CD4-positive, alpha-beta T cell treated with Interleukin-17A for 1 hour (primary cell): Measurements from ENCODE around the gene MSRB1.
A peak's percentile ranks its signal among the peaks of the same experiment; 100 is the strongest.
"Not testable (repeated sequence)": the region's sequence is repeated elsewhere in the genome, so short reads cannot be mapped to it uniquely, and the experiment has no call there.

Experiments
- DNase-seq: peaks from one replicate; pipeline ENCODE4 v3.0.0-alpha.2; 2020

Gene MSRB1

DNA sequence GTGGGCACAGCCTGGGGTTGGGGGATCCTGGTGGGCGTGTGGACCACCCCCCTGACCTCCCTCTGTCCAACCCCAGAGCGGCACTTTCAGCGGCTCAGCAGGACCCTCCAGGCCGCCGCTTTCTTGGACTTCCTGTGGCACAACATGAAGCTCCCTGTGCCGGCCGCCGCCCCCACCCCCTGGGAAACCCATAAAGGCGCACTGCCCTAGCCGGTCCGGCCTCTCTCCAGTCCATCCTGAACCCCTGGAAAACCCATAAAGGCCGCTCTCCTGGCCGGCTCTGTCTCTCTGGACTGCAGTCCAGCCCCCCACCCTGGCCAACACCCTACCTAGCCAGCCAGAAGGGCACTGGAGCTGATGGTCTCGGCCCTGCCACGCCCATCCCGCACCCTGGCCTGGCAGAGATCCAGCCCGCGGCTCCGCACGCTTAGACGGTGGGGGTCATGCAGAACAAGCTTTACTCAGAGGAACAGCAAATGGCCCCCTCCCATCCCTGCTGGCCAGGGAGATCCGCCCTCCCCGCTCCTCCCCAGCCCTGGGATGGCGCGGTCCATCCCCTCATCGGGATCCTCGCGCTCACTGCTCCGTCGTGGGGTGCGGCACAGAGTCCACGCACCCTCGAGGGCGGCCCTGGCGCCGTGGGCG, 35.6 kb upstream of the MSRB1 start:
- no peak for DNase-seq

DNA sequence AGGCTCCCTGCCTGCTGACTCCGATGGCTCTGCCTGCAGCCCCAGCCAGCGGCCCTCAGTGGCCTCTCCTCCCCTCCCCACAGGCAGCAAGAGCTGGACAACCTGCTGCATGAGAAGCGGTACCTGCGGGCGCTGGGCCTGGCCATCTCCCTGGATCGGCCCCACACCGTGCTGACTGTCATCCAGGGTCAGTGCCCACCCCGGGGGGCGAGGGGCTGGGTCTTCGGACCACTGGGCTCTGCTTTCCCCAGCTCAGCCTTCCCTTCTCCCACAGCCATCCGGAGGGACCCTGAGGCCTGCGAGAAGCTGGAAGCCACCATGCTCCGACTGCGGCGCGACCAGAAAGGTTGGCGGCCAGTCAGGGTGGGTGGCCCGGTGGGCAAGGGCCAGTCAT, 34.9 kb upstream of the MSRB1 start:
- no peak for DNase-seq

DNA sequence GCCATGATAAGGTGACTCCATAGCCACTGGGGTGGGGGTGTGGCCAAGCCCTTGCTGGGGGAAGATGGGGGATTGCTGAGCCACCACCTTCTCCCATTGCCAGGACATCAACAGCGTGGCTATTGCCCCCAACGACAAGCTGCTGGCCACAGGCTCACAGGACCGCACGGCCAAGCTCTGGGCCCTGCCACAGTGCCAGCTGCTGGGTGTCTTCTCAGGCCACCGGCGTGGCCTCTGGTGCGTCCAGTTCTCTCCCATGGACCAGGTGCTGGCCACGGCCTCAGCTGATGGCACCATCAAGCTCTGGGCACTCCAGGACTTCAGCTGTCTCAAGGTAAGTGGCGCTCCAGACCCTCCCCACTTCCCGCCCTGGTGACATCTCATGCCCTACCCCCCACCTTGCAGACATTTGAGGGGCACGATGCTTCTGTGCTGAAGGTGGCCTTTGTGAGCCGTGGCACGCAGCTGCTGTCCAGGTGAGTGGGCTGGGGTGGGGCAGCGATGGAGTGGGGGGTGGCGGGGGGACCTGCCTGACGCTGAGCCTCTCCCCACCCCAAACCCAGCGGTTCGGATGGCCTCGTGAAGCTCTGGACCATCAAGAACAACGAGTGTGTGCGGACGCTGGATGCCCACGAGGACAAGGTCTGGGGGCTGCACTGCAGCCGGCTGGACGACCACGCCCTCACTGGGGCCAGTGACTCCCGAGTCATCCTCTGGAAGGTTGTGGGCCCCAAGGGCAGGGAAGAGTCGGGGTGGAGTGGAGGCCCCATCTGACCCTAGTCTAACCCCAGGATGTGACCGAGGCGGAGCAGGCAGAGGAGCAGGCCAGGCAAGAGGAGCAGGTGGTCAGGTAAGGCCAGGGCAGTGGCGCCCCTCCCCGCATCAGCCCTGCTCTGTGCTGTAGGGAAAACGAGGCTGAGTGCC, 34.2 kb upstream of the MSRB1 start:
- DNase-seq = no peak

DNA sequence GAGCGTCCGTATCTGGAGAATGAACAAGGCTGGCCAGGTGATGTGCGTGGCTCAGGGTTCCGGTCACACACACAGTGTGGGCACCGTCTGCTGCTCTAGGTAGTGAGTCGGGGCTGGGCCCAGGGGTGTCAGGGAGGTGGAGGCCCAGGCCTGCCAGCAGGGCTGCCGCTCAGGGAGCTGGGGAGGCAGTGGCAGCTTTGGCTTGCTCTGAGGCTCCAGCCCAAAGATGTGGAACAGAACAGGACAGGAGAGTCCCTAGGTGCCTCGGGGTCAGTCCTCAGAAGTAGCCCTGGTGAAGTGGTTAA, 33.2 kb upstream of the MSRB1 start:
- DNase-seq = no peak

DNA sequence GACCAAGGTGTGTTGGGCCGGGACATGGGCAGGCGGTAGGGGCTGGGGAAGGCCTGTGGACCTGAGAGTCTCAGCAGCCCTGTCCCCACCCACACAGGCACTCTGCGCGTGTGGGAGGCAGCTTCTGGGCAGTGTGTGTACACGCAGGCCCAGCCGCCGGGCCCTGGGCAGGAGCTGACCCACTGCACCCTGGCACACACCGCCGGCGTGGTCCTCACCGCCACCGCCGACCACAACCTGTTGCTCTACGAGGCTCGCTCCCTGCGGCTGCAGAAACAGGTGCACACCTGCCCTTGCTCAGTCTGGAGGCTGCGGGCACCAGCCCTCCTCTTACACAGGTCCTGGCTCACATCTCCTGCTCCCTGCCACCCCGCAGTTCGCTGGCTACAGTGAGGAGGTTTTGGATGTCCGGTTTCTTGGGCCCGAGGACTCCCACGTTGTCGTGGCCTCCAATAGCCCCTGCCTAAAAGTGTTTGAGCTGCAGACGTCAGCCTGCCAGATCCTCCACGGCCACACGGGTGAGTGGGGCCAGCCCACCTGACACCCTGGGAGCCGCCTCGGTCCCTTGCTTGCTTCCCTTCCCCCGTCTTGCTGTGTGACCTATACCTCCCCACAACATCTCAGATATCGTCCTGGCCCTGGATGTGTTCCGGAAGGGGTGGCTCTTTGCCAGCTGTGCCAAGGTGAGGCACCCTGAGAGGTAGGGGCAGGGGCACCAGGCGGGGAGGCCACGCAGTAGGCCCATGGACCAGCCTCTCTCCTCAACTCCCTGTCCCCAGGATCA, 32.6 kb upstream of the MSRB1 start:
- no peak for DNase-seq

DNA sequence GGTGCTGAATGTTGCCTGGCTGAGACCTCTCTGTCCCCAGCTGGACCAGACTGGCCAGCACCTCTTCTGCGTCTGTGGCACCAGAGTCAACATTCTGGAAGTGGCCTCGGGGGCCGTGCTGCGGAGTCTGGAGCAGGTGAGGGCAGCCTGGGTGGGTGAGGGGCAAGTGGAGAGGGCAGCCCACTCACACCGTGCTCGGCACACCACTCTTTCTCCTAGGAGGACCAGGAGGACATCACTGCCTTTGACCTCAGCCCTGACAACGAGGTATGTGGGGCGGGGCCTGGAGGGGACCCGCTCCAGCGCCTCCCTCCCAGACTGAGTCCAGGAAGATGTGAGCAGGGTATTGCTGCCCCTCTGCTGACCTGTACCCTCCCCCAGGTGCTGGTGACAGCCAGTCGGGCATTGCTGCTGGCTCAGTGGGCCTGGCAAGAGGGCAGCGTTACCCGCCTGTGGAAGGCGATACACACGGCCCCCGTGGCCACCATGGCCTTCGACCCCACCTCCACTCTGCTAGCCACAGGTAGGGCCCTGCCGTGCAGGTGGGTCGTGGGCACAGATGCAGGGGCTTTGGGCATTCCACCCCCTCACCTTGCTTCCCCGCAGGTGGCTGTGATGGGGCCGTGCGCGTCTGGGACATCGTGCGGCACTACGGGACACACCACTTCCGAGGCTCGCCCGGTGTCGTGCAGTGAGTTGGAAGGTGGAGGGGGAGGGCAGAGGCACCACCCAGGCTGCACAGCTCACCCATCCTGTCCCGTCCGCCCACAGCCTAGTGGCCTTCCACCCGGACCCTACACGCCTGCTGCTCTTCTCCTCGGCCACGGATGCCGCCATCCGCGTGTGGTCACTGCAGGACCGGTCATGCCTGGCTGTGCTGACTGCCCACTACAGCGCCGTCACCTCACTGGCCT, 31.4 kb upstream of the MSRB1 start:
- no peak for DNase-seq

DNA sequence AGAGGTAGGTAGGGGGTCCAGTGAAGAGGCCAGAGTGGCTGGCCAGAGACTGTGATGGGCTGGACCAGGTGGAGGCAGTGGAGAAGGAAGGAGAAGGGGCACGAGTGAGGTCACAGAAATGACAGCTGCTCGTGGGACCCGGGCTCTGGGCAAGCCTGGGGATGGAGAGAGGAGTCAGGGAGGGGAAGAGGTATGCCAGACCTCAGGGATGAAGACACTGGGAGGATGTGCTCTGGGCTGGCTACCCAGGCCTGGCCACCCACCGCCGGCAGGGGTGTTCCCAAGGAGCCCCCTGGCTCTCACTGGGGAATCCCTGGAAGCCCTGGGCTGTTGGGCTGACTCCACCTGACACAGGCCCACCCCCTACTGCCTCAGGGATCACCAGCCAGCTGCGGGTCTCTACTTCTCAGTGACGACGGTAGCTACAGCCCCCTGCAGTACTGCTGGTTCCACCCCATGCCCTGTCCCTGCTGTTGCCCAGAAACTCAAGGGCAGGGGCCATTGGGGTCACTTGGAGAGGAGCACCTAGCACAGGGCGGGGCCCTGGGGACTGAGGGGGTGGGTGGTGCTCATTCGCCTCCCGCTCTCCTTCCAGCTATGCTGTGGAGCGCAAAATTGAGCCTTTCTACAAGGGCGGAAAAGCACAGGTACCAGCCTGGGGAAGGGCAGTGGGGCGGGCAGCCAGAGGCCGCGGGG, 30.6 kb upstream of the MSRB1 start:
- no peak for DNase-seq

DNA sequence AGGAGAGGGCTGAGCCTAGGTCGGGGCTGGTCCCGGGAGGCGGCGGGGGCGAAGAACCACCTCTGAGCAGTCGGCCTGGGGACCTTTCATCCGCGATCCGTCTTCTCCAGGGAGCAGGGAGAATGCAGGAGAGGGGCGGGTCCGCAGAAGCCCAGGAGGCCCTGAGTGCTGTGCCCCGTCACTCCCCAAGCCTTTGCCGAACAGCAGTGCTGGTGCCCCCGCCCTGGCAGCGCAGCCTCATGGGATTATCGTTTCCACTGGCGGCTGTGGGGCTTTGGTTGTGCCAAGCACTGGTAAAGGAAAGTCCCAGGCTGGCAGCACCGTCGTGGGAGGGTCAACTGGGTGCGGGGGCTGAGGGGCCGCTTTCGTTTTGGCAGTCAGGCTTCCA, 29.5 kb upstream of the MSRB1 start:
- DNase-seq = no peak

DNA sequence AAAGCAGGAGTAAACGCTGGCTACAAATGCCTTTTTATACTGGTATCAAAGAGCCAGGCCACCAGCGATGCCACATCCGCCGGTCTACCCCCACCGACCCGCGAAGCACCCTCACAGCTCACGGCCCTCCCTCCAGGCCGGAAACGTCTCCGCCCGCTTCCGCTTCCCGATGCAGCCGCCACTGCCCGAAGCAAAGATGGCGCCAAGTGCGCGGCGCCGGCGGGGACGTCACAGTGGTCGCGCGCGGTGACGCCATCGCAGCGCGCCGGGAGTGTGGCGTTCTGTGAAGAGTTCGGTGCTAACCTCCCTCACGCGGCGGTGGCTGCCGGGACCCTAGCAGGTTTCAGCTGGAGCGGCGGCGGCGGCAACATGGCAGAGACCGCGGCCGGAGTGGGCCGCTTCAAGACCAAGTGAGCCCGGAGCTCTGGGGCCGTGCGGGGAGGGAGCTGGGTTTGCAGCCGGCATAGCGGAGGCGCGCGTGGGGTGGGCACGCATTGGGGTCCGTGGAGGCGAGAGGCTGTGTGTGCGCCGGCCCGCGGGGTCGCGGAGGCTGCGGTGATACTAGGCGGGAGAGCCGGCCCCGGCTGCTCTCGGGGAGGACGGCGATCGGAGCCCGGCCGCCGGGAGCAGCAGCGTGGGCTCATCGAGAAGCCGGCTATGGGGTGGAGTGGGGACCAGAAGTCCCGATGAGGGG, 28.9 kb upstream of the MSRB1 start, which contains the start of gene TBL3:
TSS of gene TBL3 (plus strand) at position 258 of the 694 bp plus-strand sequence. CDS start at position 370, 112 bp downstream.
- DNase-seq = peak; percentile 97

DNA sequence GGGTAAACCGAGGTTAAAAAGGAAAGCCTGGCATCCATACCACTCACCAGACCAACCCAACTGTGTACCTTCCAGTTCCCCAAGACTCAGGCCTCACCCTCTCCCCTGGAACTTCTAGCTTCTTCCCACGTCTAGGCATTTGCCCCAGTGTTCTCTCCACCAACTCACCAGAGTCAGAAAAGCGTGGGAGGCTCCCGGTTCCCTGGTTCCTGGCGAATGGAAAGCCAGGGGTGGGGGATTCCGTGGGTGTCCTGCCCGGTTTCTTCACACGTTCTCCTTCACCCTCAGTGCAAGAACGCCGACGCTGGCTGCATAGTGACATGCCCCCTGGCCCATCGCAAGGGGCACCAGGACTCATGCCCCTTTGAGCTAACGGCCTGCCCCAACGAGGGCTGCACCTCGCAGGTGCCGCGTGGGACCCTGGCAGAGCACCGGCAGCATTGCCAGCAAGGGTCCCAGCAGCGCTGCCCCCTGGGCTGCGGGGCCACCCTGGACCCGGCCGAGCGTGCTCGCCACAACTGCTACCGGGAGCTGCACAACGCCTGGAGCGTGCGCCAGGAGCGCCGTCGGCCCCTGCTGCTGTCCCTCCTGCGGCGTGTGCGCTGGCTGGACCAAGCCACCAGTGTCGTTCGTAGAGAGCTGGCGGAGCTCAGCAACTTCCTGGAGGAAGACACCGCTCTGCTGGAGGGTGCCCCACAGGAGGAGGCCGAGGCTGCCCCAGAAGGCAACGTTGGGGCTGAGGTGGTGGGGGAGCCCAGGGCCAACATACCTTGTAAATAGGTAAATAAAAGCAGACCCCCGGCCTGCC, 25.4 kb upstream of the MSRB1 start:
- DNase-seq = no peak

DNA sequence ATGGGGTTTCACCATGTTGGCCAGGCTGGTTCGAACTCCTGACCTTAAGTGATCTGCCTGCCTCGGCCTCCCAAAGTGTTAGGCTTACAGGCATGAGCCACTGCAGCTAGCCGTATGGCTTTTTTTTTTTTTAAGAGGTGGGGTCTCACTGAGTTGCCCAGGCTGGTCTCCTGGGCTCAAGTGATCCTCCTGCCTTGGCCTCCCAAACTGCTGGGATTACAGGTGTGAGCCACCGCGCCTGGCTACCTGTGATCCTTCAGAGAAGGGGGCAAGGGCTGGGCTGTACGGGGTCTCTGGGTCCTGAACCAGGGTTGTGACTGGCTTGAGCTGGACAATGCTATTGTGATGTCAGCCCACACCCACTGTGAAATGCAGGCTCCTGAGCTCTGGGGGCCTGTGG, 23.5 kb upstream of the MSRB1 start, which contains the start of gene RNF151:
TSS of gene RNF151 (plus strand) at position 397 of the 400 bp plus-strand sequence. CDS start 26 bp downstream, outside the sequence.
- DNase-seq = no peak

DNA sequence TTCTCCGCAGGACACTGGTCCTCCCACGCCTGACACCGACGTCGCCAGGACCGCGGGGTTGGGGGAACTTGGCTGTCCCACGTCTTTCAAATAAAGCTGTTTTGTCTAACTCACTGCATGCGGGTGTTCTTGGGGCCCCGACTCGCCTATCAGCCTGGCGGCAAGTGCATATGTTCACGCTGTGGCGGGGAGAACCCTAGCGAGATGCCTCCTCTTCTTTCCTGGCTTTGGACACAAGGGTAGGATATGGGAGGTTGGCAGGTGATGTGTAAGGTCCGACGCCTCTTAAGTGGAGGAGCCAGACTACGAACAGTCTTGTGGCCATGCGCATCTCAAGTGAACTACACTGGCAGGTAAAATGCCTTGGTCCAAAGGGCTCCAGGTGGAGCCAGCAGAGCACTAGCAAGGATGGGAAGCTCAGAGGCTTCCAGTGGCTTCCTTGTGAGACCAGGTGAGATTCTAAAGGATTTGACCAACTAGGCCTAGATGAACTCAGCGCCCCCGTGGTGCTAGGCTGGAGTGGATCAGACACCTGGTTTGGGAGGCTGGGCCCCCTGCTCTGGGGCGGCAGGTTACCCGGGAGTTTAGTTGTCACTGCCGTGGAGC, 22.5 kb upstream of the MSRB1 start:
- DNase-seq = no peak

DNA sequence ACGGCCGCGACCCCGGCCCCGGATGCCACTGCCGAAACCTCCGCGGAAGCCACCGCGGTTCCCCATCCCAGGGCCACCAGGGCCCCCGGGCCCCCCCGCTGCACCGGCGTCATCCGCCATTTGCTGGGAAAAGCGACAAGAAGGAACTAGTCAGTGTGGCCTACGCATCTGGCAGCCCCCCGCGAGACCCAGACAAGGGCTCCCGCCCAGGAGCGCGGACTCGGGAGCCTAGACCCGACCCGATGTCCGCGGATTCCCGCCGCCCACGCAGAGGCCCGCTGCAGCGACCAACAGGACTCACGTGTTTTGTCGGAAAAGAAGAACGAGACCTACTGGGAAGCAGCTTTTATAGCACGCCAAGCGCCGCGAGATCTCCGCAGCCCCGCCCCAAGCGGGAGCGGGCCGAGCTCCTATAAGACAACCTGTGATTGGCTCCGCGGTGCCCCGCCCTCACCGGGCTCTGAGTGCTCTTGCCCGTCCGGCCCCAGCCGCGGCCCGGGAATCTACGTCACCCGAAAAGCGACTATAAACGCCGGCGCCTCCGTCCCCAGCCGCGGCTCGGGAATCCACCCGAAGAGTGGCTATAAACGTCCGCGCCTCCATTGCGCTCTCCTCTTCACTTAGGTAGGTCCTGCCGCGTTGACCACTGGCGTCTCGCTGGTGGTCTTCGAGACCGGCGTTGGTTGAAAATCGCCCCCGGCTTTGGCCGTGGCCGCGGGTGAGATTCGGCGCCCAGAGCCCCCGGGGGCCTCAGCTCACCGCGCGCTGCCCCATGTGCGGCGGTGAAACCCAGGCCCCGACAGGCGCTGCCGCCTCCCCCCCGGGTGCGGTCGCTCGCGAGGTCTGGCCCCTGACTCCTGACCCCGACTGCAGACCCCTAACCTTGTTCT, 21.8 kb upstream of the MSRB1 start, which contains the start of gene RPS2:
TSS of gene RPS2 (minus strand) at position 321 of the 890 bp plus-strand sequence. CDS start at position 120, 201 bp downstream.
- DNase-seq = peak; percentile 99

DNA sequence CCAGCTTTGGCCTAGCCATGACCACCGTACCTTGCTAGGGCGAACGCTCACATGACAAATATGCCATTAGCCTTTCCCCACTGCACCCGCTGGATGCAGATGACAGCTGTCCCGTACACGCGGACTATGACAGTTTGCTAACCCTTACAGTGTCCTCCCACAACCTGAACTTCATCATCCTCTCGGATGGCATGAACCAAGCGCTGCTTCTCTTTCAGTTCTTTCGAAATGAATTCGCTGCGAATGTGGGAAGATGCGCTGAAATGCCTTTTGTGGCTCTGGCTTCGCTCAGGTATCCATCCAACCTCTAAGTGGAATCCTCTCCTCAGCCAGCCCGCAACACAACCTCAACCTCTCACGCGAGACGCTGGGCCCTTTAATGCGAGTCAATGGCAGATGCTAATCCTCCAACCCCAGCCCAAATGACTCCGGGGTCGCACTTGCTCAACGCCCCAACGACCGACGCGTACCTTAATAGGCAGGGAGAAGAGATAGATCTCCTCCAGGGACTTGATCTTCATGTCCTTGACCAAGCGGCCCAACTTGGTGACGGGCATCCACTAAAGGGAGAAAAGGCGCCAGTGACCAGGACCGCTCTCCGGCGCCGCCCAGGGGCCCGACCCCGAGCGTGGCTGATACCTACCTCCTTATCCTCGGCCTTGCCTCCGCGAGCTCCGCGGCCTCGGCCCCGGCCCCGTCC, 21.0 kb upstream of the MSRB1 start:
- peak; percentile 57 for DNase-seq

DNA sequence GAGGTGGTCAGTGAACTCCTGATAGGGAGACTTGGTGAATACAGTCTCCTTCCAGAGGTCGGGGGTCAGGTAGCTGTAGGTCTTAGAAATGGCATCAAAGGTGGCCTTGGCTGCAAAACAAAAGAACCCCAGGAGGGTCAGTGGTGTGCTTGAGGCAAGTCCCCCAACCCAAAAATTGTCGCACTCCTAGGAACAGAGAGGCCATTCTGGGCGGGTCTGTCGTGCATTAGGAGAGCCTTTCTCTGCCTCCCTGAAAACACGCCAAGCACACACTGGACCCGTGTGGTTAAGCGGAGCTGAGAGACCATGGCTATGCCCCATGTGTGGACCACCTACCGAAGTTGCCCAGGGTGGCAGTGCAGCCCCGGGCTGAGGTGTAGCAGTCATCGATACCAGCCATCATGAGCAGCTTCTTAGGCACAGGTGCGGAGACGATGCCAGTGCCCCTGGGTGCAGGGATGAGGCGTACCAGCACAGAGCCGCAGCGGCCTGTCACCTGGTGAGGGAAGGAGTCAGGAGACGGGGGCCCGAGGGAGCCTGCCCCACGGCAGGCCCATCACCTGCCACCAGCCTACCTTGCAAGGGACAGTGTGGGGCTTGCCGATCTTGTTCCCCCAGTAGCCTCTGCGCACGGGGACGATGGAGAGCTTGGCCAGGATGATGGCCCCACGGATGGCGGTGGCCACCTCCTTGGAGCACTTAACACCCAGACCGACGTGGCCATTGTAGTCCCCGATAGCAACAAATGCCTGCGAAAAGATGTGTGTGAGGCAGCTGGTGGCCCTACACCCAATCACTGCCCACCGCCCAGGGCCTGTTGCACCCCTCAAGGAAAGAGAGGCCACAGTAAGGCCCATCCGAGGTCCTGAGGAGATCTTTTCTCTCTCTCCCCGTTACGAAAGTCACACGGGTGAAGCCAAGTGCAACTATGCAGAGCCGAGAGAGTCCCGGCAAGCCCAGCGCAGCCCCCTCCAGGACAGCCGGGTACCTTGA, 19.5 kb upstream of the MSRB1 start:
- DNase-seq = not testable (repeated sequence)

DNA sequence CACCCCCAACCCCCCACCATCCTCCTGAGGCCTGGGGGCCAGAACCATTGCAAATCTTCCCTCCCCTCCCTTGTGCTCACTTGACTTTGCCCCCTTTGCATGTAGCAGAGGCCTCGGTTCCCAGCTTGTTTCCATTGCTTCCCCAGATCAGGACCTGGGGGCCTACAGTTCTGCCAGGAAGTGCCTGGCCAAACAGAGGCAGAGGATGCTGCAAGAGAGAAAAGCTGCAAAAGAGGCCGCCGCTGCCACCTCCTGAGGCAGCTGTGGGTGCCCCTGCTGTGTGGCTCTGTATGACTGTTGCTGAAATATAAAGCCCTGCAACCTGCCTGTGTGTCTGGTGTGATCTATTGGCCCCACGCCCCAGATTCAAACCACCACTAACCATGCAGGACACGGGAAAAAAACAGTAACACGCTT, 18.7 kb upstream of the MSRB1 start:
- DNase-seq = no peak
